Hepatocyte (in vitro differentiated cells): Measurements from ENCODE around the gene DHRS11. TPM values are rescaled to one million over a fixed set of nuclear protein-coding genes. Genes with fewer than 3 reads are reported as not detected.

Source experiments
- DNase-seq: peaks from one replicate; pipeline ENCODE4 v3.0.0-alpha.2; 2016; ENCODE audit warnings: low spot score
- H2AFZ ChIP-seq: fragments of 200-600 bp; sonication (generic); 2 replicates; pipeline ENCODE4 v1.6.0; 2016; ENCODE audit warnings: antibody characterized with exemption, mild to moderate bottlenecking
- H3K27ac ChIP-seq: fragments of 200-600 bp; sonication (generic); 2 replicates; pipeline ENCODE4 v1.5.1; 2016; ENCODE audit warnings: mild to moderate bottlenecking
- H3K27me3 ChIP-seq: fragments of 200-600 bp; sonication (generic); 2 replicates; pipeline ENCODE4 v1.6.1; 2016
- H3K36me3 ChIP-seq: fragments of 200-600 bp; sonication (generic); replicated peaks from 2 replicates; pipeline ENCODE4 v1.5.1; 2016; ENCODE audit warnings: low read depth; ENCODE audit not compliant: insufficient read depth
- H3K4me1 ChIP-seq: fragments of 200-600 bp; sonication (generic); 2 replicates; pipeline ENCODE4 v1.5.1; 2016; ENCODE audit warnings: mild to moderate bottlenecking, moderate library complexity; ENCODE audit not compliant: insufficient read depth
- H3K4me2 ChIP-seq: fragments of 200-600 bp; sonication (generic); 2 replicates; pipeline ENCODE4 v1.6.0; 2016
- H3K4me3 ChIP-seq: fragments of 200-600 bp; sonication (generic); 2 replicates; pipeline ENCODE4 v1.5.1; 2016; ENCODE audit warnings: mild to moderate bottlenecking
- H3K79me2 ChIP-seq: fragments of 200-600 bp; sonication (generic); 2 replicates; pipeline ENCODE4 v1.6.0; 2017; ENCODE audit warnings: mild to moderate bottlenecking
- H3K9me2 ChIP-seq: fragments of 200-600 bp; sonication (generic); replicated peaks from 2 replicates; pipeline ENCODE4 v1.6.0; 2017; ENCODE audit warnings: mild to moderate bottlenecking; ENCODE audit not compliant: insufficient read depth
- H3K9me3 ChIP-seq: fragments of 200-600 bp; sonication (generic); 2 replicates; pipeline ENCODE4 v1.5.1; 2016; ENCODE audit warnings: low read depth, mild to moderate bottlenecking
- H4K20me1 ChIP-seq: fragments of 200-600 bp; sonication (generic); 2 replicates; pipeline ENCODE4 v1.6.0; 2016; ENCODE audit warnings: mild to moderate bottlenecking; ENCODE audit not compliant: insufficient read depth, poor library complexity, severe bottlenecking
- CTCF ChIP-seq: fragments of 200-600 bp; sonication (generic); IDR thresholded peaks from 2 replicates; pipeline ENCODE4 v1.5.1; 2016; ENCODE audit warnings: antibody characterized with exemption, mild to moderate bottlenecking; ENCODE audit not compliant: poor library complexity
- EZH2 ChIP-seq: fragments of 200-600 bp; sonication (generic); IDR thresholded peaks from 2 replicates; pipeline ENCODE4 v1.6.1; 2016; ENCODE audit warnings: antibody characterized with exemption, mild to moderate bottlenecking, borderline replicate concordance
- EZH2phosphoT487 ChIP-seq: fragments of 200-600 bp; sonication (generic); IDR thresholded peaks from one replicate; pipeline ENCODE4 v1.6.1; 2018; ENCODE audit warnings: antibody characterized with exemption, mild to moderate bottlenecking, low read depth, moderate library complexity; ENCODE audit not compliant: unreplicated experiment, severe bottlenecking
- WGBS: methylation state at CpG from one replicate; pipeline ENCODE4 v1.1.6; 2016; ENCODE audit warnings: low lambda C conversion rate; ENCODE audit errors: missing lambda C conversion rate; 5-methylcytosine and 5-hydroxymethylcytosine counted together
- polyA plus RNA-seq: library from polyadenylated mRNA; unstranded; fragments of >200 nt; fragmentation: Nextera tagmentation; extraction: Ambion mirVana; gene quantifications from 2 replicates; pipeline ENCODE4 v1.2.1, GENCODE V29; 2016
- total RNA-seq: library from RNA; depleted of rRNA; stranded (reverse); fragments of >200 nt; gene quantifications from 2 replicates; pipeline ENCODE4 v1.2.3, GENCODE V29; 2014

Gene DHRS11
- 33.2 and 48.9 TPM in 2 replicates for total RNA-seq
- polyA plus RNA-seq: 41.3 and 49.8 TPM in 2 replicates

DNA sequence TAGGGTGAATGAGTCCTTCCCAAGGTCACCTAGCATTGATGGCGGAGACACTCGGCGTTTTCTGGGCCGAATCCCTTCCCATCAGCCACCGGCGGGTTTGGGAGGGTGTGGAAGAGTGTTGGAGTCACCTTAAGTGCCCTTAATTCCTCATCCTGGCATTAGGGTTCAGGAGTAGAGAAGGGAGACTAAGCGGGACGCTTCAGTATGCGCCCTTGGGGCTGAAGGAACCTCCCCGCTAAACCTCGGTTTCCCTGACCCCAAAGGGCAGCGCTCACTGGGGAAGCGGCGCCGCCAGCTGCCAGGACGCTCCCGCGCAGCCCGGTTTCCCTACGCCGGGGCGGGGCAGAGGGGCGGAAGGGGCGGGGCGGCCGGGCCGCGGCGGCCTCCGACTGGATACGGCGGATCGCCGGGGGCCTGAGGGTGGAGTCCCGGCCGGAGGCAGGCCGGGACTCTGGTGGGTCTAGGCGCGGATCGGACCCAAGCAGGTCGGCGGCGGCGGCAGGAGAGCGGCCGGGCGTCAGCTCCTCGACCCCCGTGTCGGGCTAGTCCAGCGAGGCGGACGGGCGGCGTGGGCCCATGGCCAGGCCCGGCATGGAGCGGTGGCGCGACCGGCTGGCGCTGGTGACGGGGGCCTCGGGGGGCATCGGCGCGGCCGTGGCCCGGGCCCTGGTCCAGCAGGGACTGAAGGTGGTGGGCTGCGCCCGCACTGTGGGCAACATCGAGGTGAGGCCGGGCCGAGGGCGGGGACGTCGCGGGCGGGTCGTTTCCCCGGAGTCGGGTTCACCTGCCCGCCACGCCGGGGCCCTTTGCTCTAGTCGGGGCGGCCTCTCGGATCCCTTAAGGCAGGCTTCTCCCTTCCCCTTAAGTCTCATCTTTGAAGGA, at the start of gene DHRS11:
Gene DHRS11, plus strand, starts transcription at position 446 of the 882 bp plus-strand sequence. Its CDS starts 131 bp downstream, at position 577.
- Histone ChIP-seq H3K9me2 (no peaks in the 10 kb centered on the region), H3K36me3 (no peaks in the 10 kb centered on the region), H3K79me2 (peaks cover 33% of the 10 kb centered on the region), H4K20me1 (no peaks in the 10 kb centered on the region), H3K4me2 (peak within 1 kb of the TSS; percentile 97), H3K9me3 (no peaks in the 10 kb centered on the region), H3K4me3 (peak within 1 kb of the TSS; percentile 89), H3K27ac (peak within 1 kb of the TSS; percentile 94), H3K4me1 (peaks cover 21% of the 10 kb centered on the region), H3K27me3 (no peaks in the 10 kb centered on the region), H2AFZ (peak within 1 kb of the TSS; percentile 75)
- TF ChIP-seq EZH2phosphoT487 (no peak), EZH2 (no peak), CTCF (no peak)
- DNase-seq: peak; percentile 92
- WGBS: 7% methylated on average over 27 of the region's 87 CpGs

- WGBS: 98% methylated on average over 15 of the region's 15 CpGs
- peak overlapping the region; percentile 89 for H3K4me2 ChIP-seq
These were observed 48.9 kb upstream of the DHRS11 start for GRCh38 chr17:36542755-36543154.

GRCh38 chr17:36544044-36544306, 47.7 kb upstream of the DHRS11 start:
- no peaks in the 10 kb centered on the region for H3K9me2 ChIP-seq
- peak overlapping the region; percentile 82 for H3K4me3 ChIP-seq
- WGBS: 0% methylated on average over 10 of the region's 10 CpGs
- H4K20me1 ChIP-seq: peaks cover 31% of the 10 kb centered on the region
- no peak for TF ChIP-seq EZH2phosphoT487
- TF ChIP-seq CTCF: peak; percentile 13
- peak overlapping the region; percentile 99 for H3K27ac ChIP-seq
- peak; percentile 72 for DNase-seq
- H3K4me2 ChIP-seq: peak overlapping the region; percentile 89
- peaks cover 24% of the 10 kb centered on the region for H3K4me1 ChIP-seq
- H2AFZ ChIP-seq: peak overlapping the region; percentile 88
- H3K9me3 ChIP-seq: no peaks in the 10 kb centered on the region
- no peaks in the 10 kb centered on the region for H3K27me3 ChIP-seq
- peaks cover 65% of the 10 kb centered on the region for H3K79me2 ChIP-seq
- H3K36me3 ChIP-seq: no peaks in the 10 kb centered on the region

More at GRCh38 chr17:36542755-36543154, 48.9 kb upstream of the DHRS11 start:
- peaks cover 20% of the 10 kb centered on the region for H4K20me1 ChIP-seq
- H3K36me3 ChIP-seq: no peaks in the 10 kb centered on the region
- no peak overlapping the region for H3K4me3 ChIP-seq
- H3K4me1 ChIP-seq: peaks cover 19% of the 10 kb centered on the region
- H3K27ac ChIP-seq: peak overlapping the region; percentile 99
- DNase-seq: no peak
- no peak overlapping the region for H2AFZ ChIP-seq
- H3K79me2 ChIP-seq: peaks cover 57% of the 10 kb centered on the region
- H3K27me3 ChIP-seq: no peaks in the 10 kb centered on the region
- no peak for TF ChIP-seq EZH2
- no peak for TF ChIP-seq CTCF
- no peak for TF ChIP-seq EZH2phosphoT487
- no peaks in the 10 kb centered on the region for H3K9me2 ChIP-seq
- no peaks in the 10 kb centered on the region for H3K9me3 ChIP-seq
